Aorta (tissue), 5 donors: ENCODE measurements around the gene SMS. TPM values are rescaled to one million over a fixed set of nuclear protein-coding genes. Genes with fewer than 3 reads are reported as not detected.

Experiments
- ATAC-seq: fragments of 200-7000 bp; cut with Tn5 transposase; one replicate; pipeline ENCODE4 v1.9.1; 2022; ENCODE audit warnings: moderate library complexity; ENCODE audit not compliant: low FRiP score
- DNase-seq, 2 donors: peaks; one replicate each; pipeline ENCODE4 v3.0.0-alpha.2; 2020
- H3K27ac ChIP-seq, 2 donors: one replicate each; pipeline ENCODE4 v1.5.1; 2013; ENCODE audit warnings: low read length in 2 of 2, mild to moderate bottlenecking in 2 of 2, moderate library complexity in 2 of 2, control low read depth in 1 of 2, inconsistent platforms in 1 of 2, low read depth in 1 of 2
- H3K27me3 ChIP-seq, 2 donors: one replicate each; pipeline ENCODE4 v1.6.1; 2013; ENCODE audit warnings: control low read depth in 1 of 2, low read length in 1 of 2, mild to moderate bottlenecking in 1 of 2, moderate library complexity in 1 of 2; ENCODE audit not compliant: insufficient read depth in 2 of 2, control insufficient read depth in 1 of 2
- H3K36me3 ChIP-seq, 2 donors: one replicate each; pipeline ENCODE4 v1.6.1; 2013; ENCODE audit warnings: control low read depth in 1 of 2, low read length in 1 of 2, mild to moderate bottlenecking in 1 of 2; ENCODE audit not compliant: insufficient read depth in 2 of 2, control insufficient read depth in 1 of 2
- H3K4me1 ChIP-seq, 2 donors: one replicate each; pipeline ENCODE4 v1.6.1; 2013; ENCODE audit warnings: low read length in 2 of 2, control low read depth in 1 of 2, mild to moderate bottlenecking in 1 of 2, moderate library complexity in 1 of 2; ENCODE audit not compliant: insufficient read depth in 2 of 2, control insufficient read depth in 1 of 2
- H3K4me3 ChIP-seq, 2 donors: one replicate each; pipeline ENCODE4 v1.5.1; 2013; ENCODE audit warnings: low read length in 2 of 2, control low read depth in 1 of 2, mild to moderate bottlenecking in 1 of 2
- H3K9me3 ChIP-seq: one replicate; pipeline ENCODE4 v1.6.1; 2013; ENCODE audit warnings: mild to moderate bottlenecking, low read length; ENCODE audit not compliant: control insufficient read depth
- WGBS, 2 donors: extraction: QIAGEN DNeasy Blood & Tissue Kit; methylation state at CpG; one replicate each; pipeline ENCODE4 v1.1.7; 2013; 5-methylcytosine and 5-hydroxymethylcytosine counted together
- intact Hi-C, 2 donors: fragments of 100-400 bp; cut with DNase I; formaldehyde crosslinking; loops; one replicate each; pipeline versions ENCODE4 v1.14.2 to v1.15.0; 2022
- polyA plus RNA-seq, 2 donors: library from polyadenylated mRNA; stranded (reverse); fragments of 200-250 nt; gene quantifications; one replicate each; pipeline ENCODE4 v1.2.3, GENCODE V29; 2013
- total RNA-seq, 2 donors: library from RNA; stranded (reverse); fragmentation: NEBNext Ultra II Directional; extraction: Animal tissue kit (Norgen Biotek cat#: 25700); gene quantifications; one replicate each; pipeline ENCODE4 v1.2.1, GENCODE V29; 2021
- donor health status: healthy with polysubstance abuse.
- donor health status: Bipolar disorder and iron deficiency.
- donor health status: DM: no; HTN: no; CAD: no.
- donor health status: DM: no; HTN: no; CAD: no.
- donor health status: DM: yes; HTN: yes; CAD: no.

The SMS gene
- total and polyA plus RNA-seq, 4 donors: 45.3 to 89.5 (median 53.6) TPM

- no peaks in the 10 kb centered on the region for H3K9me3 ChIP-seq
- H3K4me3 ChIP-seq: no peak overlapping the region
- no peaks in the 10 kb centered on the region for H3K27me3 ChIP-seq
- 90 to 96% methylated on average over 2 of the region's 2 CpGs for WGBS, 2 donors
- H3K36me3 ChIP-seq: no peaks in the 10 kb centered on the region
- H3K4me1 ChIP-seq: no peaks in the 10 kb centered on the region
- no peak for DNase-seq
- no peak overlapping the region for H3K27ac ChIP-seq
- intact Hi-C loops: no loop called here
- ATAC-seq: no peak
These were observed 99.7 kb downstream of the SMS start for GRCh38 chrX:22040184-22040583.

- no peak for ATAC-seq
- Histone ChIP-seq H3K9me3 (no peaks in the 10 kb centered on the region), H3K27ac (no peak overlapping the region), H3K27me3 (no peaks in the 10 kb centered on the region), H3K4me3 (no peak overlapping the region), H3K36me3 (no peaks in the 10 kb centered on the region), H3K4me1 (no peaks in the 10 kb centered on the region)
- intact Hi-C loops: no loop called here
- WGBS, 2 donors: 70 to 86% methylated on average over 11 of the region's 11 CpGs
- no peak for DNase-seq
These were observed 101.5 kb downstream of the SMS start for GRCh38 chrX:22041907-22042530.

- Histone ChIP-seq H3K27me3 (no peaks in the 10 kb centered on the region), H3K4me1 (no peaks in the 10 kb centered on the region), H3K36me3 (no peaks in the 10 kb centered on the region), H3K9me3 (no peaks in the 10 kb centered on the region), H3K27ac (no peak overlapping the region), H3K4me3 (no peak overlapping the region)
- ATAC-seq (no peak), DNase-seq (no peak)
- intact Hi-C loops: no loop called here
- WGBS, 2 donors: 39 to 70% methylated on average over 4 of the region's 4 CpGs
These were observed 103.4 kb downstream of the SMS start for GRCh38 chrX:22043872-22044271.

Other genes starting within 250 kb of the SMS start
- gene SMPX, start 182.6 kb upstream of the SMS start, total RNA-seq: 1 to 10 TPM in 1 of 2 donors, under 1 TPM in 1; 0.81 to 1.0 TPM
- gene SMPX, start 182.6 kb upstream of the SMS start, polyA plus RNA-seq: 10 to 100 TPM in 1 of 2 donors, under 1 TPM in 1; 0.51 to 16.4 TPM
- 10 to 100 TPM; 13.5 to 14.6 TPM for gene MBTPS2, start 101.1 kb upstream of the SMS start, total RNA-seq
- gene MBTPS2, start 101.1 kb upstream of the SMS start, polyA plus RNA-seq: 1 to 10 TPM; 3.4 to 6.8 TPM
- gene YY2, start 84.7 kb upstream of the SMS start, total RNA-seq: 1 to 10 TPM; 2.2 to 2.9 TPM
- gene YY2, start 84.7 kb upstream of the SMS start, polyA plus RNA-seq: 1 to 10 TPM in 1 of 2 donors, not detected in 1; 1.4 TPM
- under 1 TPM; 0.13 to 0.39 TPM for gene PHEX, start 91.6 kb downstream of the SMS start, total RNA-seq
- under 1 TPM in 1 of 2 donors, not detected in 1; 0.13 TPM for gene PHEX, start 91.6 kb downstream of the SMS start, polyA plus RNA-seq